NCI-H1048 (cell line): ENCODE results near the gene EGFR.

Source experiments
- DNase-seq: peaks from one replicate; lab custom pipeline; 2025; lab: John Stamatoyannopoulos, UW

The EGFR gene

DNA sequence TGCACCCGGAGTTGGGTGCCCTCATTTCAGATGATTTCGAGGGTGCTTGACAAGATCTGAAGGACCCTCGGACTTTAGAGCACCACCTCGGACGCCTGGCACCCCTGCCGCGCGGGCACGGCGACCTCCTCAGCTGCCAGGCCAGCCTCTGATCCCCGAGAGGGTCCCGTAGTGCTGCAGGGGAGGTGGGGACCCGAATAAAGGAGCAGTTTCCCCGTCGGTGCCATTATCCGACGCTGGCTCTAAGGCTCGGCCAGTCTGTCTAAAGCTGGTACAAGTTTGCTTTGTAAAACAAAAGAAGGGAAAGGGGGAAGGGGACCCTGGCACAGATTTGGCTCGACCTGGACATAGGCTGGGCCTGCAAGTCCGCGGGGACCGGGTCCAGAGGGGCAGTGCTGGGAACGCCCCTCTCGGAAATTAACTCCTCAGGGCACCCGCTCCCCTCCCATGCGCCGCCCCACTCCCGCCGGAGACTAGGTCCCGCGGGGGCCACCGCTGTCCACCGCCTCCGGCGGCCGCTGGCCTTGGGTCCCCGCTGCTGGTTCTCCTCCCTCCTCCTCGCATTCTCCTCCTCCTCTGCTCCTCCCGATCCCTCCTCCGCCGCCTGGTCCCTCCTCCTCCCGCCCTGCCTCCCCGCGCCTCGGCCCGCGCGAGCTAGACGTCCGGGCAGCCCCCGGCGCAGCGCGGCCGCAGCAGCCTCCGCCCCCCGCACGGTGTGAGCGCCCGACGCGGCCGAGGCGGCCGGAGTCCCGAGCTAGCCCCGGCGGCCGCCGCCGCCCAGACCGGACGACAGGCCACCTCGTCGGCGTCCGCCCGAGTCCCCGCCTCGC lies at the start of gene EGFR:
TSS of gene EGFR (plus strand) at position 657 of the 830 bp plus-strand sequence. CDS start 261 bp downstream, outside the sequence.
- peak; percentile 19 for DNase-seq

- DNase-seq, result no peak
These were observed 49.4 kb upstream of the EGFR start for GRCh38 chr7:54969208-54969967.

- no peak for DNase-seq
These were observed 46.0 kb upstream of the EGFR start for GRCh38 chr7:54972733-54973294.

DNA sequence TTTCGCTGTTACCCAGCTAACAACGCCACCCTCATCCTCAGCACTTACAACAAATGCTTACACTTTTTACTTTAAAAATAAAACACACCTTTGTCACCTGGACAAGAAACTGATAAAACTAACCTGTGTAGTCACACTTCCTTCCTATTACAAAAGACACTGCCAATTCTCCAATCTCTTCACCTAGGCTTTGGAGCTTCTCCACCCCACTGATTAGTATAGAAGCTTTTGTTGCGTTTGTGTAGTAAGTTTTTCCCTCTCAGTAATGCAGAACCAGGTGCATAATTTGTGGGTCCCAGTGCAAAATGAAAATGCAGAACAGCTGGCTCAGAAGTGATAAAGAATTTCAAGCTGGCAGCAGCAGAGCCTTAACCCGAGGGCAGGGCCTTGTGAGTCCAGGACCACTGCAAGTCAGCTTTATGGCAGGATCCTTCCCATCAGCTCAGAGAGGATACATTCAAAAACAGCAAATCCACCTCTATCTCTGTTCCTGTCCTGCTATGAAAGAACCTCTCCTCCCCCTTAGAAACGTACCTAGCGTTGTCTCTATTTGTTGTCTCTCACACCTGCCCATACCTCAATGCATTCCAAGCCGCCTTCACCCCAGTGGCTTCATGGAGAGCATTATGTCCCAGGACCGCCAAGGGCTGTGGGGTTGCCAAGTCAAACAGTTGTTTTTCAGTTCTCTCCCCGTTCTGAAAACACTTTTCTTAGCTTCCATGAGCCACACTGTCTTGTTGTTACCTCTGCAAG lies 40.3 kb upstream of the EGFR start:
- no peak for DNase-seq

- peak; percentile 5 for DNase-seq
These were observed 38.3 kb upstream of the EGFR start for GRCh38 chr7:54980521-54980920.

DNA sequence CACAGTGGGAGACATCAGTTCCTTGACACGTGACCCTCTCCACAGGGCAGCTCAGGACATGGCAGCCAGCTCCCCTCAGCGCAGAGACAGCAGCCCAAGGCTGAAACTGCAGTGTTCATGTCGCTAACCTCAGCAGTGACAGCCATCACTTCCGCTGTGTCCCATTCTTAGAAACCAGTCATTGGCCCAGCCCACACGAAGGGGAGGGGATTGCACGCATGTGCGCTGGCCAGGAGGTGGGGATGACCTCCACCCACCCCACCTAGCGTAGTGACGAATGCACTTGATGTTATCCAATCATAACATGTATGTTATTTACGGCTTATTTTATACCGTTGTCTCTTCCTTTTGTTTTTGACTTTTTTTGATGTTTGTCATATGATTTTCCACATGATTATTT lies 36.9 kb upstream of the EGFR start:
- DNase-seq, result no peak

DNA sequence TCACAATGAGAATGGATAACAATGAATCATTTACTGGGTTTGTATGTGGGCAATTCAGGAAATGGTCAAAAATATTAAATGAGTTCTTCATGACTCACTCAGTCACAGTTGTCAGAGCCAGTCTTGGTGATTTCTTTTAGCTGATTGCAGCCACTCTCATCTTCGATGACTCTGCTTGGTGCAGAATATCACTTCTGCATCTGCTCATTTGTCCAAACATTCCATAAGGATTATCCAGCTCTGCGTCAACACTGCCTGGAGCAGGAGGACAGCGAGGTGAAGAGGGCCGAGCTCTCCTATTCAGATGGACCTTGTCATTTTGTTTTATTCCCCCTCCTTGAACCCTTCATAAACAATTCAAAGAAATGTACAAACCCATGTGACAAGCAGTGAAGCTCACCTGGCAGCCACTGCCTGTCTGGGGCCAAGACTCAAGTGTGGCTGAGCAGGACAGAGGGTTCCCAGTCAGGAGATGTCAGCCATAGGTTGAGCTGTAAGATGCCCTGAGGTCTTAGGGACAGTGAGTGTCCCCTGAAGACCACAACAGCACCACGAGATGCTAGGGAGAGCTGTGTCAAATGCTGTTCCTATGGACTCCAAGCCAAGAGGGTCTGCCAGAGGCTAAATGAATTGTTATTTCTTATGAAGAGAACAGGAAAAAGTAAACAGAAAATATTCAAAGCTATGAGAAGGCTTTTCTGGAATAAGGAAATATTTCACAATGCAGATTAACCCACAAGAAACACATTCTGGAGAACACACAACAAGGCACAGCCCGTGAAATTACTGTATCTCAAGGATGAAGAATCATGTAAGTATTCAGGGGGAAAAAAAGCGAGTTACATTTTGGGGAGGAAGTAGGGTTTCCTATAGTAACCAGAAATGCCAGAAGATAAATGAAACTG lies 33.1 kb upstream of the EGFR start:
- DNase-seq, result no peak

GRCh38 chr7:54986716-54987115 lies 32.1 kb upstream of the EGFR start:
- no peak for DNase-seq

- DNase-seq, result no peak
These were observed 31.0 kb upstream of the EGFR start for GRCh38 chr7:54987772-54988171.

DNA sequence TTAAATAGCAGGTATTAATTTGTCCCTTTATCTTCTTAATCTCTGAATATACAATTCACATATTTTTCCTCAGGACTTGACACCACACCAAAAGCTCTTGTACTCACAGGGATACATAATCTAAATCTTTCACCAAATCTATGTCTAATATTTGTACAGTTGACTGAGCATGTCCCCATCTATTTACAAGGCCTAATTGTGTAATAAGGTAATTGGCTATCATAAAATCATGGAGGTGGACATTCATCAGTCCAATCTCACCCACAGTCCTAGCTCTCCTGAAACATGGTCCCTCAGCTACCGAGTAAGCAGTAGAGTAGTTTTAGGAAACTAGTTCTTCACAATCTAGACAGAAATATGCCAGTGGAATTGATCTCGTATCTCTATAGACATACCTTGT lies 30.3 kb upstream of the EGFR start:
- no peak for DNase-seq

DNA sequence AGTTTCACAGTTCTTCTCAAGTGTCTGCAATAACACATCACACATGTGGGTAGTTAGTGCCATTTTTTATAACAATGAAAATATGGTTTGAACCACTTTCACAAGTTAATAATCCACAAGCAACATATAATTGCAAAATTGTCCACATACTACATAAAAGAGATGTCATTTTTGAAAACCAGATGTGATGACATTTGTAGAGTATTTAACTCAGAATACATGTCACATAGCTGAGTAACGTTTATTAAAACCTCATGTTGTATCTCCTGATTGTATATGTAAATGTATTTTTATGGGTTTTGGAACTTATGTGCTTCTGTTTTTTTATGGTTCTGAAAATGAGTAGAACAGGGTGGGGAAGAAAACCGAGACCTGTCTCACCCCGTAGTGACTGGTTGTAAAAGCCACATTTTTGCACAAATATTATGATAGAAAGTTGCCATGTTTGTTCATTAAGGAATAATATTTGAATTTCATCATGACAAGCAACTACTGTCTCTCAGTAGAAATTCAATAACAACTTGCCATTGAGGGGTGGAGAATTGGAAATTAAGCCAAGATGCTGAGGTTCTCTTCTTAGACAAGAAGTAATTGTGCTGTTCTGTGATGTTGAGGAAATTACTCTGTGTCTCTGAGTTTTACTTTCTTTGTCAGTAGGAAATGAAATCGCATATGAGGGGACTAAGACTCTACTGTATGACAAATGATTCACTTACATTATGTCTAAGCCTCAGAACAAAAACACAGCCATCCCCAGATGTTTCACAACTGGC lies 29.2 kb upstream of the EGFR start:
- DNase-seq, result no peak

DNA sequence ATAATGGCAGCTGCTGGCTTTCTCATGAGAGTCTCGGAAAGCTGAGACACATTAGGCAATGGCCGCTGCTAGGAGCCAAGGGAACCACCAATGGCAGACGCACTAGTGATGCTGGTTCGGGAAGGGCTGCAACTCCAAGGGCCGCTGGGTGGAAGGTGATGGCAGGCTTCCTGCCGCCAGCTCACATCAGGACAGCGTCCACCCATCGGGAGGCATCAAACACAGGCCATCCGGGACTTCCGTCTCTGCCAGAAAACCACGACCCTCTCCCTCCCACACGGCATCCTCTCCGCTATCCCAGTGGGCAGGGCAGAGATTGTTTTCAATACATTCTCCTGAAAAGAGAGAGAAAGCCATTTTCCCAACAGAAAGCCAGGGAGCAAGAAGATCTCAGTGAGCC lies 27.5 kb upstream of the EGFR start:
- no peak for DNase-seq

DNA sequence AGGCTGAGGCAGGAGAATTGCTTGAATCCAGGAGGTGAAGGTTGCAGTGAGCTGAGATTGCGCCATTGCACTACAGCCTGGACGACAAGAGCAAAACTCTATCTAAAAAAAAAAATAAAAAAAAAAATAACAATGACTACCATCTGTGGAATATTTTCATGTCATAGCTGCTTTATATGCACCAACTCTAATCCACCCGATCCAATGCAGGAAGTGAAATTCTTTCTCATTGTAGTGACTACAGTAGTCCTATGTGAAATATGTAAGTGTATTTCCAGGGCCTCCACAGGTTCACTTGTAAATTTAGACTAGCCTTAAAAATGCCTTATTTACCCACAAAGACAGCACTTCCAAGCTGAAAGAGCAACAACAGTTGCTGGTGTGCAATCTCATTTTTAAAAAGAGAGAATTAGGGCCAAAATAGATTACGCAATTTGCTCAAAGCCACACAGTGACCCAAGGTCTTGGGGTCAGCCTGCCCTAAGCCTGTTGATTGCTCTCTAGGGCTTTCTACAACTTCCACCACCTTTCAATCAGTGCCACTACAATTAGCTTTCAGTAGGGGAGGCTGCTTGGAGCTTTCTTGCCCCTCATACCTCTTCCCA lies 25.8 kb upstream of the EGFR start:
- no peak for DNase-seq

DNA sequence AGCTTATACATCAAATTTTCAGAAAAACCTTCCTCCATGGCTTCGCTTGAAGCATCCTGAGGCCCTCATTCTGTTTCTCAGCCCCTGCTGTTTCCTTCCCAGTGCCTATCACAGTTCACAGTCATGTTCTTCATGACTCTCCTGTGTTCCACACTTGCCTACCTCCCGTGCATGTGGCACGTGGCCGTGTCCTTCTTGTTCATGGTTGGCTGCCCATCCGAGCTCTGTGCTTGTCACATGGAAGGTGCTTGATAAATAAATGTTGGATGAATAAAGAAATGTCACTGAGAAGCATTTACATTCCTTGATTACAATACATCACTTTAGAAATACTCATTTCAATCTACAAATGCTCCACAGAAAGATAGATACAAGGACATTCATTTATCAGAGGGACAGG lies 23.7 kb upstream of the EGFR start:
- DNase-seq, result no peak

- DNase-seq, result no peak
These were observed 23.0 kb upstream of the EGFR start for GRCh38 chr7:54995610-54996363.

DNA sequence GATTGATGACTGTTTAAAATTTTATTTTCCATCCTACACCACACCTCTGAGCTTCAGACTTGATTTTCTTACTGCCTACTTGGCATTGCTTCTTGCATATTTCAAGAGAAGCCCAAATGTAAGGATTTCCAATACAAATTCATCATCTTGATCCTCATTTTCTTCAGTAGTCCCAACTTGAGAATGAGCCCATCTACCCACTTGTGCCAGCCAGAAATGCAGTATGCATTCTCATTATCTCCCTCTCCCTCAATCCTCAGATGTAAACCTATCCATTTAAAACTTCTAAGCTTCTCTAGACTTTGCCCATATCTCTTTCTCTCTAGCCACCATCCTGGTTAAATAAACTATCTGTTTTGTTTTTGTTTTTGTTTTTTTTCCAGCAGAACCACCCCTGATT lies 22.4 kb upstream of the EGFR start:
- DNase-seq, result no peak

GRCh38 chr7:55004579-55004978 lies 14.2 kb upstream of the EGFR start:
- DNase-seq, result no peak

GRCh38 chr7:55005241-55005851 lies 13.5 kb upstream of the EGFR start:
- DNase-seq, result no peak

DNA sequence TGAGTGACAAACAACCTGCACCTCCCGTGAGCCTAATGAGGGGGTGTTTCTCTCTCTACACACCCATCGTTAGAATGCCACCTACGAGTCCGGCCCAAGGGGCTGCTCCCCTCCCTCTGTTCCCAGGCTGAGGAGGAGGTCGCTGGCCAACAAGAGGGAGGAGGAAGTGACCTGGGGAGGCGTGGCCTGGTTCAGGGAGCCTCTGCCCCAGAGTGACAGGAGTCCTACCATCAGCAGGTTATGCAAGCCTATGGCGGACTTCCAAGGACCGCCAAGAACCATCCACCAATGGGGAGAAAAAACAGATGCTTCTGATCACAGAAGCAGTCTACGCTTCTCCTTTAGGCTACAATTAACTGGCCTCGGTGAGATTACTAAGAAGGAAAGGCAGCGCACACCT lies 12.3 kb upstream of the EGFR start:
- DNase-seq, result no peak
